GM21825 (cell line): ENCODE data around the gene PACRG.

Source experiments
- ATAC-seq: cut with Tn5 transposase; IDR thresholded peaks from one replicate; pipeline ENCODE4 v1.9.1; 2021; ENCODE audit warnings: mild to moderate bottlenecking, moderate library complexity; ENCODE audit not compliant: unreplicated experiment

The PACRG gene

DNA sequence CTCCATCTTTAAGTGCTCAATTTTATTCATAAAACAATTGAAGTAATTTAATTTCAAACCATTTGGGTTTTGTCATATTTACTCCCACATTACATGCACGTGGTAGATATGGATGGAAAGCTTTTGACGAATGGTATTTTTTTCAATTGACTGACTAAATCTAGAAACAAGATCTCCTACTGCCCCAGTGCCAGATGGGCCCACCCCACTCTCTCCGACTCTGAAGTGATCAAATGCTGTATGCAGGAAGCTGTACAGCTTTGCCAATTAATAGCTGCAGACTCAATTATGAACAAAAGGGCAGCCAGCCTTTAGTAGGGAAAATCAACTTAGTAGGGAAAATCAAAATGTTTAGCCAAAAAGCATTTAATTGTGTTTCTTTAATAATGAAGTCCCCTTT is 46.2 kb downstream of the PACRG start:
- ATAC-seq, result no peak

DNA sequence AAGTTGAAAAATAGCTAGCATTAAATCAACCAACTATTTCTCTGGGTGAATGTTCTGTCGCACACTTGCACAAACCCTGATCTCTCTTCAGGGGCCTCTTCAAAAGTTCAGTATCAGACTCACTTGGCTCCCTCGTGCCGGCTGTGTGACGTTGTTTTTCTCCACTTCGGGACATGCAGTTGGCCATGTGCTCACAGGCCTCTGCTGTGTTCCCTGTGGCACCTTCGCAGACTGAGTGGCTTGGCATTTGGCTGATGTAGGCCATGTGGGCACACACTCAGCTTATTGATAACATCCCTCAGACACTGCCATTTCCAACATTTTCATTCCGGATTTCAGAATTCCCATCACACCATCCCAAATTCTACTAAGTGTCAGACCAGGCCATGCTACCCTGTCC is 49.3 kb downstream of the PACRG start:
- ATAC-seq, result no peak

DNA sequence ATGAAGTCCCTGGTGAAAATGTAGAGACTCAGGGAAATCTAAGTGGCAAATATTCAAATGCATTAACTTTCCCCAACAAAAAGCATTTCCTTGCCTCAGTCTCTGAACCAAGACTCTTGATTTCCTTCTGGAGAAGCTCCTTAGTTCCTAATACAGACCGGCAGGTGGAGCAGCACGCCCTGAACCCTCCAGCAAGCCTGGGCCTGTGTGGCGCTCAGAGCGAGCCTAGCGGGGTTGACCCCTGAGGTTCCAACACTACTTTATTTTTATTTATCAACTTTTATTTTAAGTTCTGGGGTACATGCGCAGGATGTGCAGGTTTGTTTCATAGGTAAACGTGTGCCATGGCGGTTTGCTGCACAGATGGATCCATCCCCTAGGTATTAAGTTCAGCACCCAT is 50.8 kb downstream of the PACRG start:
- no peak for ATAC-seq

DNA sequence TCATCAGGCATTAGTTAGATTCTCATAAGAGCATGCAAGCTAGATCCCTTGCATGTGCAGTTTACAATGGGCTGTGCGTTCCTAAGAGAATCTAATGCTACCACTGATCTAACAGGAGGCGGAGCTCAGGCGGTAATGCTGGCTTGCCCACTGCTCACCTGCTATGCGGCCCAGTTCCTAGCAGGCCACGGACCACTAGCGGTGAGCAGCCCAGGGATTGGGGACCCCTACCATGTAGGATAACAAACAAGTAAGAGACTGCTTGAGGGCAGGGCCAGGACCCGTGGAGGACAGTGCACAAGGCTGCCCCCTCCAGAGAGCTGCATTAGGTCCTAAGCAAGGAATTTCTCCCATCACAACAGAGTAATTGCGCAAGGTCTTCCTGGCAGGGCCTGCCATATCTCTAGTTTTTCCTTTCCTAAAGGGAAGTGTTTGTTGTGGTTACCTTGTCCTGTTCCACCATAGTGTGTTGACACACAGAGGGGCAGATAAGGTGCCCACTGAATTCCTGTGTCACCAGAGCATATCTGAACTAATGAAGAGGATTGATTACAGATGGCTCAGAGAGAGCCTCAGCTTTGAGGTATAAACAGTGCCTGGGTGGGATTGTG is 58.0 kb downstream of the PACRG start:
- ATAC-seq, result no peak

DNA sequence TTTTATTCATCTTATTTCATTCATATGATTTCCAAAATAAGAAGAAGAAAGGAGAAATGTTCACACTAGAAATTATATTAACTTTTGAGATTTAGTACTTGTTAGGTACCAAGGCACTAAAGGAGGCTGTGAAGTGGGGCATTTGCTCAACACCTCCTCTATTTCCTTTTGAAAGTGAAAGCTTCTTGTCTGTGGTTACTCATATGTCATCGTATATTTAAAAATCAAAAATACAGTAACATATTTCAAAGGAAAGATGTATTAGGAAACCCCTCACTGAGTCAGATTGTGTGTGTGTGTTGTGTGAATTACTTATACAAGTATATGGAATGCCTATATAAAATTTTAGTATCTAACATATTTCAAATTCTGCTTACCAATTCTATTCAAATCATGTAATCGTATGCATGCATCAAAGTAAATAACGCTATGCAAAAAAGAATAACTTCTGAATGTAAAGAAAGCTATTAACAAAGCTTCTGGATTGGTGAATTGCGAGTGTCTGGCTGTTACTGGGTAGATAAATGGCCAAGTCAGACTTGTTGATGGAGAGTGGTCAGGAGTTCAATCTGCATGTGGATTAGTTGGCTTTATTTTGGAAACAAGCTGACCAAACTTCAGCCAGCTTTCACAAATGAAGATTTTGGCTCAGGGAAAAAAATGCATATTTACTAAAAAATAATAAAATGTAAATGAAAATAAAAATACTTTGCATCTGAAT is 70.9 kb downstream of the PACRG start:
- ATAC-seq, result no peak

DNA sequence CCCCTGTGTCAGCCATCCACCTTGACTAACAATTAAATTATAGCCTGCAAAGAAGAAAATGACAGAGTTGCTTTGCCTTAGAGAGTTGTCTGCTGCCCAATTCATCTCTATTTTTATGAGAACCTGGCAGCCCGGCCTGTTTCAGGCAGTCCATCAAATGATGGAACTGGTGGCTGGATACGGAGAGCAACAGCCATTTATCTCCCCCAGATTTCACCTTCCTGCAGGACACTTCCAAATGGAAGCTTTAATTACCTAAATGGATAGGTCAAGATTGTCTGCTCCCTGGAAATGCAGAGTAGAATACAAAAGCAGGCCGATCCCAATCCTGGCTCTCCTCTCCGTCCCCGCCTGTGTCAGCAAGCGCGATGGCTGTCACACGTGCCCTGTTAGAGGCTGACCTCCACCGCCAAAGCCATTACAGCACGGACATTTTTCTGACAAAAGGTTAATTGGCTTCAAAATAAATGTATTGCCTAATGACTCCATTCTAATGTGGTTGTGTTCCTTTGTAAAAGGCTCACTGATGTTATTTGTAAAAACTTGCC is 86.7 kb downstream of the PACRG start:
- no peak for ATAC-seq

DNA sequence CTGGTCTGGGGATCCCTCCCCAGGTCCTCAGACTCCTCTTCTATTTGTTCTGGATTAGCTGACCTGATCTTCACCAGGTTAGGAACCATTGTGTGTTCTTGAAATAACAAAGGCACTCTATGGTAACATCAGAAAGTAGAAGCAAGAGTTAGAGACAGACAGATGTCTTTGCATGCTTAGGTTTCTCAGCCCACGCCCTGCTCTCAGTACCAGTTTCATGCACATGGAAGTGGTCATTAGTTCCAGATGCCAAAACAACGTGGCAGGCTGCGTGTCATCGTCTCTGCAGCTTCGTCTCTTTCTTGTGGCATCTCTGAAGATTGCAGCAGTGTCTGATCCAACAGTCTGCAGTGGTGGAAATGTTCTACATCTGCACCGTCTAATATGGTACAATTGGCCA is 89.4 kb downstream of the PACRG start:
- no peak for ATAC-seq

DNA sequence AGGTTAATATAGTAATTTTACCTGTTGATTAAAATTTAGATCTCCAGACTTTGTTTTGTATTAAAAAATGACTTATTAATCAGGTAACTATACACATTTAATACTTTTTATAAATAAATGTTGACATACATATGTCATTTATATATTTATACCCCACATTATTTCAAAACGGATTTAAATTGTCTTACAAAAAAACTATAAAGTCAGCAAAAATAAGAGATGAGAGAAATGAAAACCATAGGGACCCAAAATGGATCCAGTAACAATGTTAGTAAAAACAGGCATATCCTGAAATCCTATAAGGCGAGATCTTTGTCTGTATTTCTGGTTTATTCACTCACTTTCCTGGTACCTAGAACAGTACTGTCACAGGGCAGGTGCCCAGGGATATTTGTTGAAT is 91.5 kb downstream of the PACRG start:
- ATAC-seq, result no peak

DNA sequence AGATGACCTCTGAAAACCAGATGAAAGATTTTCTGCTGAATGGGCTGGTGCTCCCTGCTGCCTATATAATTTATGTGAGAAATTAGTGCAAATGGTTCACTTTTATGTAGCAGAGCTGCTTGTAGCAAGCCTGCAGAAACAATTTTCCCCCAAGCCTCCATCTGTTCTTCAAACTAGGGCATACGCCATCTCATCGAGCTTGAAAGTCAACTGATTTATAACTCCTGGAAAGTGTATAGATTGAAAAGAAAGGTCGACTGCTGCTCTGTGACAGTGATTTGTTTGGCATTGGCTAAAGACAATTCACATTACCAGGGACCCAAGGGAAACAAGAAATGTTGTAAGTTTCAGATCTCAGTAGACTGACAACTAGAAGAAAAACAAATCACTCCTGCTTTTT is 93.3 kb downstream of the PACRG start:
- no peak for ATAC-seq

DNA sequence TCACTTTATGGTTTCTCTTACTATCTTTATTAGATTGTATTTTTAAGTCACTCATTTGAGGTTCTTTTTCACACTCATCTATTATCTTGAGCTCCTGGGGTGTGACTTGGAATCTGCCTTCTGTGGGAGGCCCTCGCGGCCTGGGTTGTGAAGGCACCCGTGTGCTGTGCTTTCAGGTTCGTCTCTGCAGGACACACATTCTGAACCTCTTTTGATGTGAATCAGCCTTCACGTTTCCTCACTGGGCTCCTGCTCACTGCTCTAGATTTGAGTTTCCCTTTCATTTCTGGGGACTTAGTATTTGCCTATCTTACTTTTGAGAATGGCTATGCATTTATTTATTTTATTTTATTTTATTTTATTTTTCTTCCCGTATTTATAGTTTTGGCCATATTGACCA is 97.8 kb downstream of the PACRG start:
- ATAC-seq, result no peak

DNA sequence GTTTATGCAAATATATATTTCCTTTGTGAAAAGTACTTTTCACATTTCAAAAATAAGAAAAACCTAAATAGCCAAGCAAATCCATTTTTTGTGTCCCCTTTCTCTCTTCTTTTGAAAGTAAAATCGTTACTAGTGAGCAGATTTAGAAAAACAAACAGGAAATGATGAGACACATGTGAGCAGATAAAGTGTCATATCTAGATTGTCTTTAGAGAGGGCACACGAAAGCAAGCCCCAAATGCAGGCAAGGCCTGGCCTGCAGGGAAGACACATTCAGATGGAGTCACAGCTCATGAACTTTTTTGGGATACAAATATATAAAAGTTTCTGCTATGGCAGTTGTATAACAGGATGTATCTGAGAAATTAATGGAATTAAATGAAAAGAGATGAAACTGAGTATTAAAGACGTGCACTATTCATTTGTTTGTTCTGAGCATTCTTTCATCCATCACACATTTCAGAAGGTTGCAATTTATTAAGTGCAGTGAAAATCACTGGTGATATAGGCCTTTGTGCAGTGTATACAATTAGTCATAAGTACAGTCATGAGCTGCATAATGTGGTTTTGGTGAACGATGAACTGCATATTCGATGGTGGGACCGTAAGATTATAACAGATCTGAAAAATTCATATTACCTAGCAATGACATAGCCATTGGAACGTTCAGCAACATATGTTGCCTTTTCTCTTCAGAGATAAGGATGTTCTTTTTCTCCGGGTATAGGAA is 101.4 kb downstream of the PACRG start:
- ATAC-seq, result no peak

DNA sequence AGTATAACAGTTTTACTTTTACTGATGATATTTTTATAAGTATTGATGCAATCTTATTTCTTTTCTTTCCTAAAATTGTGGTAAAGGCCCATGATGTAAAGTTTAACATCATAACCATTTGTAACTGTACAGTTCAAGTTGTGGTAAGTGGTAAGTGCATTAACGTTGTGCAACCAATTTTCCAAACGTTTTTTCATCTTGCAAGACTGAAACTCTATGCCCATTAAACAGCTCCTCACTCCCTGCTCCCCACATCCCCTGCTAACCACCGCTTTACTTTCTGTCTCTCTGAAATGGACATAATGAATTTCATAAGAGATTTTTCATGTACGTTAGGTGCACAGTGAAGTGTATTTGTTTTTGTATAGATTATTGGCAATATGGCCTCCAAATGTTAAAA is 106.0 kb downstream of the PACRG start:
- ATAC-seq, result no peak

DNA sequence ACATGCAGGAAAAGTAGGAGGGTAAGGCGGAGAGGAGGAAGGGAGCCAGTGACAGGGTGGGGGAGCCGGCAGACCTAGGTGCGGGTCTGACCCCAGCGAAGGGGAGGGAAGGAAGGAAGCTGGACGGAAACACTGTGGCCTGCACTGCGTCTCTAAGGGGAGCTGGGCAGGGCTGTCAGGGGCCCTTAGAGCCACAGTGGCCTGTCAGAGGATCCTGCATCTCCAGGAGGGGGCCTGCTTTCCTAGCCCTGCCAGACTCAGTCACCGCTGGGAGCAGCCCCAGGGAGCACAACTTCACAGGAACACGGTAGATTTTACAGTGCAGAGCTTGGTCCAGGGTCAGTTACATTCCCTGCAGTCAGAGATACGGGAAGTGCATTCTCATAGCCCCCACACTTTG is 118.2 kb downstream of the PACRG start:
- no peak for ATAC-seq

DNA sequence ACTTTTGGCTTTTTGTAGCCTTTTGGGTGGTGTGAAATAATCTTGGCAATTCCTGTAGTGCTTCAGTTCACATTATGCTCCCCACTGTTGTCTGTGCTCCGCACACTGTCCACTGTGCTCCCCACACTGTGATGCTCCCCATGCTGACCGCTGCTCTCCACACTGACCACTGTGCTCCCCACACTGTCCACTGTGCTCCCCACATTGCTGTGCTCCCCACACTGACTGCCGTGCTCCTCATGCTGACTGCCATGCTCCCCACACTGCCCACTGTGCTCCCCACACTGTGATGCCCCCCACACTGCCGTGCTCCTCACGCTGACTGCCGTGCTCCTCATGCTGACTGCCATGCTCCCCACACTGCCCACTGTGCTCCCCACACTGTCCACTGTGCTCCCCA is 118.9 kb downstream of the PACRG start:
- ATAC-seq, result no peak

DNA sequence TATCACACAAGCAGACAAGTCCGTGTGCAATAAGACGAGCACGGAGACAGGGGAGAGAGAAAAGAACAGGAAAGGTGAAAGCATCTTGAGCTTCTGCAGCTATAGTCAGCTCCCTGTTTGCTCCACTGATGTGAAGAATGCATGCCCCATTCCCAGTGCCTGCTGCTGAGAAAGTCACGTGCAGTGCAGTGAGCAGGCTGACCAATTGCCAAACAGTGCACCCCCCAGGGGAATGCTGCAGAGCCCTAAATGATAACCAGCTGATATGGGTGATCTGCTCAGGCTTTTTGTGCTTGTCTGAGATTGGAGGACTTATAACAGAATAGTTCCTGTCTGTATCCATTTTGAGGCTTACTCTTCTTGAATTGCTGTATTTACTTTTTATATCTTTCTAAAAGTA is 121.5 kb downstream of the PACRG start:
- no peak for ATAC-seq

DNA sequence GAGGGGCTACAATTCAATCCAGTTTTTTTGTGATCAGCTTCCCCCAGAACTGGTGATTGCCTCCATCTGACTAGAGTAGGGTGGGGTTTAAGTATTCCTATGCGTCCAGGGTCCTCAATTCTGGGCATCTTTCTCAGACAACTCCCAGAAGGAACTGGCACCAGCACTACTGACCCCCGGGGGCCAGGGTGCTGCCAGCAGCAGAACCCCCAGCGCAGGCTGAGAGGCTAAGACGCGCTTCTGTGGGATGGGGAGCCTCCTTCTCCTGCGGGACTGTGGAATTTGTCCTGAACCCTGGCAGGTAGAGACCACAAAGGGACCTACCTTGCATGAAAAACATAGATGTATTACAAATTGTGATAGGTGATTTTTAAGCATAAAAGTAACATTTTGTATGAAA is 124.4 kb downstream of the PACRG start:
- ATAC-seq, result no peak

DNA sequence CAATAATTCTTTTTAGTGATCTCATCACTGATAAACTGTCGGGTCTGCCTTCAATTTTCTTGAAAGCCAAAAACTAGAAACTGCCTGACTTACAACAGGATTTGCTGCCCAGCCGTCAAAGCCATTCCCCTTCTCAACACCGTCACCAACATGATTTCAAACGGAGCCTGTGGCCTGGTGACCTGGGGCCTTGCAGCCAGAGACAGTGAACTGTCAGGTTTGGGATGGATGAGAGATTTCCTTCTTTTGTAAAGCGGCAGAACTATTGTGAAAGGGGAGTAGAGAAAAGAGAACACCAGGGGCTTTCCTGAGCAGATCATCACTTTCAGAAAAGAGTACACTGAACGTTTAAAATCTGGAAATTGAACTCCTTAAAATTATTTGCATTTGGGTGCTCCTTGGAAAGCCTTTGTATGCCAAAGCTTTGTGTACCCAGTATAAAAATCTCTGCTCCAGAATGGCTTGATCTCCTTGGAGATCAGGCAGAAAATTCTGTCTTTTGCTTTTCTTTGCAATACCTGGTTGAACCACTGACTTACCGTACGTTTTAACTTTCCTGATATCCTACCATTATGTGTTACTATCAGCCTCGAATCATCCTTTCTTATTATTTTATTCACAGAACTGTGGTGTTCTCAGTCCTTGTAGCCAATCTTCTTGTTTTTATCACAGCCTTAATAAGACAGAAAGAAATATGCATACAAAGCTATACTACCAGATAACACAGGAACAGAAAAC is 125.2 kb downstream of the PACRG start:
- ATAC-seq, result no peak

DNA sequence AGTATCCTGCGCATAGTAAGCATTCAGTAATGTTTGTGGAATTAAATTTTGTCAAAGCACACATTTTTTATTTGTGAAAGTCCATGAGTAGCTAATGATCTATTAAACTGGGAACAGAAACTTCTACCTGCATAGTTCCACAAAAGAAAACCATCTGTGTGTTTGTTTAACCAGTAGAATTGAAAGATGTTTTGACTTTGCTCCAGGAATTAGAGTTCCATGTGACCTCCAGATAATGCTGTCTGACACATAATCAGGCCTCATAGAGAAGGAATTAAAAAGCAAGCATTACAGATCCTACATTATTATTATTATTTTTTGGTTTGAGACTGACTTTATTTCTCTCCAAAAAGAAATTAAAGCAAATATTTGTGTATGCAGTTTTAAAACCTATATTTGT is 126.5 kb downstream of the PACRG start:
- no peak for ATAC-seq

DNA sequence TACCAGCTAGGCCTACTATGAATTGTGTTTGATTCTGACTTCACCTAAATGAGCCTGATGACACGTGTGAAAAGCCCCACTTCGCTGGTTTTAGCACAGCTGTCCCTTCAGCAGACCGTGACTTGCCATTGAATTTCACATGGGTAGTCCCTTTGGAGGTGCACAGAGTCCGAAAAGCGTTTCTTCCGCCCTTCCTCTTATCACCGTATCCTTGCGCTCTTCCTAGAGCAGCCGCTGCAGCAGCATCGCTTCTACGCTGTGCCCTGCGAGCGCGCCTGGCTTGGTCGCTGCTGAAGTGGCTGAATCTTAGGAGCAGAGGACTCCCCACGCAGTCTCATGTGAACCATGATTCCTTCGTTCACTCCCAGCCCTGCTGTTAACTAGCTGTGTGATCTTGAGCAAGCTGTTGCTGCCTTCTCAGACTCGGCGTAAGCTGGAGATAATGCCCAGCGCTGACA is 127.0 kb downstream of the PACRG start:
- ATAC-seq, result no peak

DNA sequence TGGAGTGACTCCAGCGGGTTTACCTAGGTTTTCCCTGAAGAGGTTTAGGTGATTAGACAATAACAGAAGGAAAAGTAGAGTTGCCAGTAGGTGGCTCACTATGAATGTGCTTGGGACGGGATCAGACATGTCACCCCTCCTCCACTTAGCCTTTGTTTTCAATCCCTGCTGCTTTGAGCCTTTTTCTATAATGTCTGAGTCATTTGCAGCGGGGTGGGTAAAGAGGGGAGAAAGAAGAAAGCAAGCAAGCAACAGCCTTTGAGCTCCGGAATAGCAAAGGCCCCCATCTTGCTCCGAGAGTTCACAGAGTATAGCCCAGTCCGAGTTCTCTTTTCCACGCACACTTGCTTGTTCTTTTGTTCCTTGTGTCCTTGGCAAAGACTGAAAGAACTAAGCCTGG is 129.1 kb downstream of the PACRG start:
- ATAC-seq, result no peak

DNA sequence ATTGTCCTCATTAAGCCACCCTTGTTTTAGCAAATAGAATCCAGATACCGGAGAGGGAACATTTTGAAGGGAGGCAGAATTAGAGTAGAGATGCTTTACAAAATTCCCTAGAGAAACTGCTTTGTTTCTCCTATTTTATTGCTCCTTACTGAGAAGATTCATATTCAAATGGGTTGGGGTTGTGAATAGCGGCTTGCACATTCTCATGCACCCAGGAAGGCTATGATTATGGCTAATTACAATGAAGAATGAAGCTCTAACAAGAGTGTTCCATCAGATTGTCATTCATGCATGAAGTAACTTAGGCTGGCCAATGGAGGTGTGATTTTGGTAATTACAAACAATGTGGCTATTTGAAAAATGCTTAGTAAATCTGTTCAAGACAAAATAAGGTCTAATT is 129.6 kb downstream of the PACRG start:
- no peak for ATAC-seq
